Measurements from ENCODE around the gene CFC1.
"Not testable (repeated sequence)": the region's sequence is repeated elsewhere in the genome, so short reads cannot be mapped to it uniquely, and the experiment has no call there.

DNA sequence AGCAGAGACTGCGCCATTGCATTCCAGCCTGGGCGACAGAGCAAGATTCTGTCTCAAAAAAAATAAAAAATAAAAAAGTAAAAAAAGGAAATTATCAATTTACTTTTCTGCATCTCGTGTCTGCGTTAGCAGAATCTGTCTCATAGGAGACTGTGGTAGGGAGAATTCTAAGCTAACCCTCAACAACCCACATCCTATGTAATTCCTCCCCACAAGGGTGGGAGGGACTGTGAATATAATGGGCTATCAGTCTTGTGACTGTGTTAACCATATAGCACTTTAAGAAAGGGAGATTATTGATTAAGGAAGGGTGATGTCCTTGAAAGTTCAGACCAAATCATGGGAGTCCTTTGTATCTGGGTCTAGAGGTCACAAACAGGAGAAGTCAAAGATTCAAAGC is 33.2 kb downstream of the CFC1 start:
- TF ChIP-seq, protein P1, sequence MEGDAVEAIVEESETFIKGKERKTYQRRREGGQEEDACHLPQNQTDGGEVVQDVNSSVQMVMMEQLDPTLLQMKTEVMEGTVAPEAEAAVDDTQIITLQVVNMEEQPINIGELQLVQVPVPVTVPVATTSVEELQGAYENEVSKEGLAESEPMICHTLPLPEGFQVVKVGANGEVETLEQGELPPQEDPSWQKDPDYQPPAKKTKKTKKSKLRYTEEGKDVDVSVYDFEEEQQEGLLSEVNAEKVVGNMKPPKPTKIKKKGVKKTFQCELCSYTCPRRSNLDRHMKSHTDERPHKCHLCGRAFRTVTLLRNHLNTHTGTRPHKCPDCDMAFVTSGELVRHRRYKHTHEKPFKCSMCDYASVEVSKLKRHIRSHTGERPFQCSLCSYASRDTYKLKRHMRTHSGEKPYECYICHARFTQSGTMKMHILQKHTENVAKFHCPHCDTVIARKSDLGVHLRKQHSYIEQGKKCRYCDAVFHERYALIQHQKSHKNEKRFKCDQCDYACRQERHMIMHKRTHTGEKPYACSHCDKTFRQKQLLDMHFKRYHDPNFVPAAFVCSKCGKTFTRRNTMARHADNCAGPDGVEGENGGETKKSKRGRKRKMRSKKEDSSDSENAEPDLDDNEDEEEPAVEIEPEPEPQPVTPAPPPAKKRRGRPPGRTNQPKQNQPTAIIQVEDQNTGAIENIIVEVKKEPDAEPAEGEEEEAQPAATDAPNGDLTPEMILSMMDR (IDR thresholded peaks at IDR 0.05), result not testable (repeated sequence)
- TF ChIP-seq POLR2A, EP300 (IDR thresholded peaks at IDR 0.05): not testable (repeated sequence)

Measured in ovary (tissue), 3 donors.